HG03196 (cell line): ENCODE results near the gene UBE2N.
A peak's percentile ranks its signal among the peaks of the same experiment; 100 is the strongest.

Experiments
- ATAC-seq: cut with Tn5 transposase; IDR thresholded peaks from one replicate; pipeline ENCODE4 v1.9.1; 2021; ENCODE audit not compliant: unreplicated experiment

The UBE2N gene

GRCh38 chr12:93361151-93361919, 80.4 kb downstream of the UBE2N start:
- no peak for ATAC-seq

DNA sequence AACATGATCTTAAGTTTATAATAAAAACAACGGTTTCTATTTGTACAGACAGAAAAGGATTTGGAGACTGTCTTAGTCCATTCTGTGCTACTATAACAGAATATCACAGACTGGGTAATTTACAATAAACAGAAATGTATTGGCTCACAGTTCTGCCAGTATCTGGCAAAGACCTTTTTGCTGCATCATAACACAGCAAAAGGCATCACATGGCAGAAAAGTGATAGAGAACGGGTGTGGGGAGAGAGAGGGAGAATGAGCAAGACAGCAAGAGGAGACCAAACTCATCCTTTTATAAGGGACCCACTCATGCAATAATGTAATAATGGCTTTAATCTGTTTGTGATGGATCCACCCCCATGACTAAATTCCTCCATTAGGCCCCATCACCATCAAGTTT, 81.1 kb downstream of the UBE2N start:
- ATAC-seq, result no peak

- ATAC-seq, result no peak
These were observed 82.9 kb downstream of the UBE2N start for GRCh38 chr12:93358821-93359220.

GRCh38 chr12:93358058-93358457, 83.7 kb downstream of the UBE2N start:
- peak; percentile 75 for ATAC-seq

- no peak for ATAC-seq
These were observed 85.5 kb downstream of the UBE2N start for GRCh38 chr12:93356214-93356613.
